Loucy (cell line): Measurements from ENCODE around the gene COX6B2.
A peak's percentile ranks its signal among the peaks of the same experiment; 100 is the strongest.

Source experiments
- H2AFZ ChIP-seq: fragments of 200-600 bp; sonication (generic); 2 replicates; pipeline ENCODE4 v1.6.0; 2016; ENCODE audit warnings: antibody characterized with exemption, mild to moderate bottlenecking, low read length, moderate library complexity
- H3F3A ChIP-seq: fragments of 200-600 bp; 2 replicates; pipeline ENCODE4 v1.6.0; 2016; ENCODE audit warnings: antibody characterized with exemption, low read depth, mild to moderate bottlenecking
- H3K27me3 ChIP-seq: fragments of 200-600 bp; sonication (generic); 2 replicates; pipeline ENCODE4 v1.6.1; 2014; ENCODE audit warnings: low read length, mild to moderate bottlenecking; ENCODE audit not compliant: insufficient read depth, poor library complexity, severe bottlenecking
- H3K36me3 ChIP-seq: fragments of 200-600 bp; sonication (generic); 2 replicates; pipeline ENCODE4 v1.6.1; 2016; ENCODE audit warnings: low read length; ENCODE audit not compliant: insufficient read depth
- H3K4me1 ChIP-seq: fragments of 200-600 bp; sonication (generic); 2 replicates; pipeline ENCODE4 v1.5.1; 2014; ENCODE audit warnings: low read length, mild to moderate bottlenecking; ENCODE audit not compliant: insufficient read depth, poor library complexity, severe bottlenecking
- H3K4me2 ChIP-seq: fragments of 200-600 bp; sonication (generic); 2 replicates; pipeline ENCODE4 v1.6.0; 2014; ENCODE audit warnings: antibody characterized with exemption, low read length, low read depth, mild to moderate bottlenecking; ENCODE audit not compliant: poor library complexity, severe bottlenecking
- H3K4me3 ChIP-seq: fragments of 200-600 bp; sonication (generic); 2 replicates; pipeline ENCODE4 v1.5.1; 2014; ENCODE audit warnings: low read length, mild to moderate bottlenecking, mixed read lengths; ENCODE audit not compliant: poor library complexity, severe bottlenecking
- H3K79me2 ChIP-seq: fragments of 200-600 bp; sonication (generic); 2 replicates; pipeline ENCODE4 v1.6.1; 2014; ENCODE audit warnings: low read length; ENCODE audit not compliant: insufficient read depth
- H3K9ac ChIP-seq: fragments of 200-600 bp; sonication (generic); 2 replicates; pipeline ENCODE4 v1.6.0; 2014; ENCODE audit warnings: mild to moderate bottlenecking, low read depth, low read length, moderate library complexity; ENCODE audit not compliant: poor library complexity, severe bottlenecking
- H3K9me2 ChIP-seq: fragments of 200-600 bp; sonication (generic); replicated peaks from 2 replicates; pipeline ENCODE4 v1.6.1; 2016; ENCODE audit warnings: low read depth, low read length, mixed read lengths
- H3K9me3 ChIP-seq: fragments of 200-600 bp; sonication (generic); 2 replicates; pipeline ENCODE4 v1.6.1; 2014; ENCODE audit warnings: mild to moderate bottlenecking, antibody characterized with exemption, low read length, low read depth; ENCODE audit not compliant: insufficient read depth
- H4K20me1 ChIP-seq: fragments of 200-600 bp; sonication (generic); 2 replicates; pipeline ENCODE4 v1.6.0; 2014; ENCODE audit warnings: antibody characterized with exemption, low read length, mild to moderate bottlenecking; ENCODE audit not compliant: insufficient read depth, poor library complexity, severe bottlenecking
- EZH2phosphoT487 ChIP-seq: fragments of 200-600 bp; IDR thresholded peaks from 2 replicates; pipeline ENCODE4 v1.6.1; 2018; ENCODE audit warnings: antibody characterized with exemption, mild to moderate bottlenecking, moderate library complexity, borderline replicate concordance
- TF ChIP-seq, protein P1 (sequence below): fragments of 200-600 bp; sonication (generic); conservative IDR thresholded peaks from 2 replicates; pipeline ENCODE4 v1.5.1; 2014; ENCODE audit warnings: mild to moderate bottlenecking, antibody characterized with exemption, low read length

Gene COX6B2

DNA sequence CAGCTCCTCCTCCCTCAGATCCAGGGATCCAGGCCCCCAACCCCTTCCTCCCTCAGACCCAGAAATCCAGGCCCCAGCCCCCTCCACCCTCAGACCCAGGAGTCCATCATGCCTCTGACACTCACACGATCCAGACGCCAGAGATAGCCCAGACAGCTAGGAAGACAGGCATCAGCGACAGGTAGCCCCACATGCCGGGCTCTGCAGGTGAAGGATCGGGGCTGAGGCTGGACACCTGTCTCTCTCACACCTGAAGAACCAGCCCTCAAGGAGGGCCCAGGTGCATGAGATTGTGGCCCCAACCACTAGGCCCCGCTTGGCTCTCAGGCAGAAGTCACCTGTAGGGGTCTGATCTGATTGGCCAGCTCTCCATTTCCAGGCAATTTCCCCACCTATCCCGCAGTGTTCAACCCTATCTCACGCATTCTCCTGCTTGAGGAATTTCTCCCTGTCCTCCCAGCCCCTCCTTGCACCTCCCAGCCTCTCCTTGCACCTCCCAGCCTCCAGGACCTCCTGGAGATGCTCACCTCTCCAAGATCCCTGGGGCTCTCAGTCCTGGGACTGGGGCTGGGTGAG is 33.6 kb downstream of the COX6B2 start:
- Histone ChIP-seq H3K9me3 (no peaks in the 10 kb centered on the region), H3K4me3 (no peak overlapping the region), H3F3A (no peaks in the 10 kb centered on the region), H3K27me3 (no peaks in the 10 kb centered on the region), H3K79me2 (no peaks in the 10 kb centered on the region), H2AFZ (no peak overlapping the region), H3K4me1 (peaks cover 12% of the 10 kb centered on the region), H4K20me1 (no peaks in the 10 kb centered on the region), H3K4me2 (peak overlapping the region; percentile 52), H3K9me2 (no peaks in the 10 kb centered on the region), H3K9ac (peak overlapping the region; percentile 25), H3K36me3 (no peaks in the 10 kb centered on the region)
- TF ChIP-seq EZH2phosphoT487: no peak
- TF ChIP-seq, protein P1, sequence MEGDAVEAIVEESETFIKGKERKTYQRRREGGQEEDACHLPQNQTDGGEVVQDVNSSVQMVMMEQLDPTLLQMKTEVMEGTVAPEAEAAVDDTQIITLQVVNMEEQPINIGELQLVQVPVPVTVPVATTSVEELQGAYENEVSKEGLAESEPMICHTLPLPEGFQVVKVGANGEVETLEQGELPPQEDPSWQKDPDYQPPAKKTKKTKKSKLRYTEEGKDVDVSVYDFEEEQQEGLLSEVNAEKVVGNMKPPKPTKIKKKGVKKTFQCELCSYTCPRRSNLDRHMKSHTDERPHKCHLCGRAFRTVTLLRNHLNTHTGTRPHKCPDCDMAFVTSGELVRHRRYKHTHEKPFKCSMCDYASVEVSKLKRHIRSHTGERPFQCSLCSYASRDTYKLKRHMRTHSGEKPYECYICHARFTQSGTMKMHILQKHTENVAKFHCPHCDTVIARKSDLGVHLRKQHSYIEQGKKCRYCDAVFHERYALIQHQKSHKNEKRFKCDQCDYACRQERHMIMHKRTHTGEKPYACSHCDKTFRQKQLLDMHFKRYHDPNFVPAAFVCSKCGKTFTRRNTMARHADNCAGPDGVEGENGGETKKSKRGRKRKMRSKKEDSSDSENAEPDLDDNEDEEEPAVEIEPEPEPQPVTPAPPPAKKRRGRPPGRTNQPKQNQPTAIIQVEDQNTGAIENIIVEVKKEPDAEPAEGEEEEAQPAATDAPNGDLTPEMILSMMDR: no peak

DNA sequence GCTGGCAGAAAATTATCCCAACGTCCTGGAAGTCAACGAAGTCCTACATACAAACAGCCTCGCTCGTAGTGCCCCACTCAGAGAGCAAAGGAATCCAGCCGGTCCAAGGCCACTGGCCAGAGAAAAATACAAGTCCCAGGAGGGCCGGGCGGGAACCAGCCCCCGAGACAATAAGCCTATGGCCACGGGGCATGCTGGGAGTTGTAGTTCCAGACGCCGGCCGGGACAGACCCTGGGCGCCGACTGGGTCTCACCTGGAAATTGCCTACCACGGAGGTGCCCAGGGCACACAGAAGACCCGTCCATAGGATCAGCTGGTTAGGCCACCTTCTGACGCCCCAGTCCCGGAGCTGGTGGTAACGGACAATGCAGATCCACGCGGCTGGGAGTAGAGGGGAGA is 34.7 kb downstream of the COX6B2 start:
- Histone ChIP-seq H2AFZ (no peak overlapping the region), H3K9me2 (no peaks in the 10 kb centered on the region), H3K4me1 (peaks cover 12% of the 10 kb centered on the region), H3F3A (no peaks in the 10 kb centered on the region), H3K9me3 (no peaks in the 10 kb centered on the region), H3K79me2 (no peaks in the 10 kb centered on the region), H3K27me3 (no peaks in the 10 kb centered on the region), H4K20me1 (no peaks in the 10 kb centered on the region), H3K36me3 (no peaks in the 10 kb centered on the region), H3K4me3 (no peak overlapping the region), H3K4me2 (no peak overlapping the region), H3K9ac (no peak overlapping the region)
- TF ChIP-seq, protein P1: no peak
- no peak for TF ChIP-seq EZH2phosphoT487

DNA sequence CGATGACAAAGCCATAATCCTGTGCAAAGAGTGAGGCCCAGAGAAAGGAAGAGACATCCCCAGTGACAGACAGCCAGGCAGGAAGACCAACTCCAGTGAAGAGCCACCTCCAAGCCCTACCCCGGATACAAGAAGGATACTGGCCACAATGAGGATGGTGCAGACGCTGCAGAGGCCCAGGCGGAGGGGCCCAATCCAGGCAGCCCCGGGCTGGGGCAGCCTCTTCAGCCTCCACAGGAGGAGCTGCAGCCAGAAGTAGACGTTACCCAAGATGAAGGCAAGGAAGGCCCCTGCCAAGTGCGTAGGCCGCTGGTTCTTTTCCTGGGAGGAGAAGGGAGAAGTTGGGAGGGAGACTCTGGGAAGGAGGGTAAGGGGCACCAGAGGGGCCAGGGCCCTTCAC is 37.9 kb downstream of the COX6B2 start:
- Histone ChIP-seq H3K9me3 (no peaks in the 10 kb centered on the region), H3K79me2 (no peaks in the 10 kb centered on the region), H3K4me2 (no peak overlapping the region), H4K20me1 (no peaks in the 10 kb centered on the region), H2AFZ (no peak overlapping the region), H3K9ac (no peak overlapping the region), H3K9me2 (no peaks in the 10 kb centered on the region), H3K4me1 (peaks cover 6% of the 10 kb centered on the region), H3K36me3 (no peaks in the 10 kb centered on the region), H3F3A (no peaks in the 10 kb centered on the region), H3K4me3 (no peak overlapping the region), H3K27me3 (no peaks in the 10 kb centered on the region)
- no peak for TF ChIP-seq EZH2phosphoT487
- TF ChIP-seq, protein P1: no peak
